H1 (cell line): ENCODE results near the gene CAP2. TPM values are rescaled to one million over a fixed set of nuclear protein-coding genes. Genes with fewer than 3 reads are reported as not detected.

ENCODE experiments used
- CTCF ChIA-PET: fragments of 300-600 bp; sonication (Branson Sonifier 250); formaldehyde crosslinking; loops from one replicate; lab custom pipeline; 2021; ENCODE audit not compliant: partially characterized antibody; lab: Charles Lee
- POLR2A ChIA-PET: fragments of 300-600 bp; sonication (Branson Sonifier 250); formaldehyde crosslinking; loops from one replicate; lab custom pipeline; 2021; ENCODE audit warnings: inconsistent platforms; ENCODE audit not compliant: partially characterized antibody; lab: Charles Lee
- DNase-seq, 2 experiments: peaks; one replicate each; pipeline versions ENCODE4 v3.0.0 to v3.0.0-alpha.2; 2010 to 2022; ENCODE audit warnings: low spot score in 2 of 2, low read depth in 1 of 2, mixed read lengths in 1 of 2
- FAIRE-seq: peaks from 2 replicates; lab custom pipeline; 2011; peaks lifted over from hg19 to GRCh38; lab: Jason Lieb, UNC
- H2AFZ ChIP-seq: 2 replicates; pipeline ENCODE4 v1.8.1; 2012; ENCODE audit warnings: low read length, inconsistent platforms
- H2AK5ac ChIP-seq: 2 replicates; pipeline ENCODE4 v1.6.1; 2013; ENCODE audit warnings: low read depth, low read length
- H2BK120ac ChIP-seq: replicated peaks from 2 replicates; pipeline ENCODE3; 2013; ENCODE audit warnings: low read depth, low read length, inconsistent platforms
- H2BK12ac ChIP-seq: 2 replicates; pipeline ENCODE4 v1.6.1; 2013; ENCODE audit warnings: low read depth, low read length
- H2BK15ac ChIP-seq: 2 replicates; pipeline ENCODE4 v1.6.1; 2013; ENCODE audit warnings: low read length
- H2BK20ac ChIP-seq: 2 replicates; pipeline ENCODE4 v1.6.1; 2013; ENCODE audit warnings: low read length
- H2BK5ac ChIP-seq: 2 replicates; pipeline ENCODE4 v1.6.1; 2013; ENCODE audit warnings: low read depth, low read length
- H3K14ac ChIP-seq: 2 replicates; pipeline ENCODE4 v1.6.1; 2013; ENCODE audit warnings: inconsistent platforms; ENCODE audit not compliant: insufficient read length
- H3K18ac ChIP-seq: 2 replicates; pipeline ENCODE4 v1.6.1; 2013; ENCODE audit warnings: low read length; ENCODE audit errors: extremely low read depth
- H3K23ac ChIP-seq: 2 replicates; pipeline ENCODE4 v1.6.1; 2013; ENCODE audit warnings: inconsistent platforms; ENCODE audit not compliant: insufficient read length
- H3K23me2 ChIP-seq: 2 replicates; pipeline ENCODE4 v1.6.1; 2013; ENCODE audit warnings: low read depth, low read length
- H3K27ac ChIP-seq: 2 replicates; pipeline ENCODE4 v1.6.1; 2011; ENCODE audit warnings: low read depth, low read length, inconsistent platforms
- H3K27me3 ChIP-seq, 4 experiments: replicated peaks in 1 of 4; 1 replicate in 1 of 4; 2 replicates in 3 of 4; pipeline versions ENCODE4 v1.6.1 to v1.8.1; 2011 to 2013; ENCODE audit warnings: low read length in 3 of 4, mild to moderate bottlenecking in 3 of 4, inconsistent platforms in 2 of 4, mixed read lengths in 2 of 4, moderate library complexity in 1 of 4; ENCODE audit not compliant: control insufficient read depth in 3 of 4, insufficient read depth in 3 of 4; ENCODE audit errors: extremely low read depth in 1 of 4
- H3K36me3 ChIP-seq, 4 experiments: 2 replicates each; pipeline versions ENCODE4 v1.6.1 to v1.8.1; 2011 to 2013; ENCODE audit warnings: mild to moderate bottlenecking in 4 of 4, low read length in 3 of 4, moderate library complexity in 2 of 4, control low read depth in 1 of 4, inconsistent platforms in 1 of 4; ENCODE audit not compliant: insufficient read depth in 4 of 4, control insufficient read depth in 2 of 4
- H3K4ac ChIP-seq: replicated peaks from 2 replicates; pipeline ENCODE3; 2013; ENCODE audit warnings: low read length, low read depth, mixed read lengths, inconsistent platforms; ENCODE audit not compliant: insufficient read length
- H3K4me1 ChIP-seq, 4 experiments: replicated peaks in 1 of 4; 1 replicate in 1 of 4; 2 replicates in 3 of 4; pipeline versions ENCODE4 v1.6.1 to v1.8.1; 2011 to 2013; ENCODE audit warnings: low read length in 3 of 4, inconsistent platforms in 2 of 4, mixed read lengths in 1 of 4; ENCODE audit not compliant: insufficient read depth in 4 of 4, control insufficient read depth in 3 of 4
- H3K4me2 ChIP-seq, 2 experiments: 2 replicates each; pipeline versions ENCODE4 v1.6.1 to v1.8.1; 2011 to 2013; ENCODE audit warnings: low read depth in 2 of 2, low read length in 2 of 2, control low read depth in 1 of 2, inconsistent platforms in 1 of 2, mild to moderate bottlenecking in 1 of 2; ENCODE audit not compliant: insufficient read depth in 1 of 2
- H3K4me3 ChIP-seq, 4 experiments: fragments of 200-600, 300-600 bp in 1 of 4; sonication (generic), shearing (Covaris generic), sonication (Bioruptor Twin) in 1 of 4; 2 replicates each; pipeline versions ENCODE4 v1.5.1 to v1.8.1; 2011 to 2016; ENCODE audit warnings: low read length in 4 of 4, low read depth in 3 of 4, control low read depth in 2 of 4, inconsistent platforms in 2 of 4, mild to moderate bottlenecking in 2 of 4, mixed read lengths in 1 of 4, moderate library complexity in 1 of 4; ENCODE audit not compliant: insufficient read depth in 2 of 4; ENCODE audit errors: extremely low read depth in 1 of 4
- H3K56ac ChIP-seq: replicated peaks from 2 replicates; pipeline ENCODE3; 2013; ENCODE audit warnings: low read depth, mild to moderate bottlenecking, mixed read lengths, low read length, inconsistent platforms; ENCODE audit not compliant: insufficient read length
- H3K79me1 ChIP-seq: 2 replicates; pipeline ENCODE4 v1.6.1; 2013; ENCODE audit warnings: low read depth, low read length, control low read depth
- H3K79me2 ChIP-seq, 2 experiments: 2 replicates each; pipeline versions ENCODE4 v1.6.1 to v1.8.1; 2012 to 2013; ENCODE audit warnings: low read length in 2 of 2, mild to moderate bottlenecking in 2 of 2, inconsistent platforms in 1 of 2; ENCODE audit not compliant: insufficient read depth in 2 of 2, control insufficient read depth in 1 of 2
- H3K9ac ChIP-seq, 4 experiments: replicated peaks in 1 of 4; 1 replicate in 1 of 4; 2 replicates in 3 of 4; pipeline versions ENCODE4 v1.6.1 to v1.8.1; 2011 to 2013; ENCODE audit warnings: low read depth in 3 of 4, low read length in 3 of 4, control low read depth in 2 of 4, mild to moderate bottlenecking in 2 of 4, moderate library complexity in 2 of 4, inconsistent platforms in 1 of 4; ENCODE audit errors: extremely low read depth in 1 of 4
- H3K9me3 ChIP-seq, 2 experiments: 2 replicates each; pipeline versions ENCODE4 v1.6.1 to v1.8.1; 2012 to 2013; ENCODE audit warnings: mild to moderate bottlenecking in 2 of 2, moderate library complexity in 2 of 2, control low read depth in 1 of 2, inconsistent platforms in 1 of 2, low read depth in 1 of 2, low read length in 1 of 2, mixed read lengths in 1 of 2; ENCODE audit not compliant: insufficient read depth in 2 of 2
- H4K20me1 ChIP-seq, 2 experiments: replicated peaks in 1 of 2; 2 replicates each; pipeline versions ENCODE3 to v1.8.1; 2011 to 2013; ENCODE audit warnings: inconsistent platforms in 2 of 2, low read length in 2 of 2, mild to moderate bottlenecking in 1 of 2; ENCODE audit not compliant: insufficient read depth in 2 of 2, control insufficient read depth in 1 of 2
- H4K5ac ChIP-seq: 2 replicates; pipeline ENCODE4 v1.6.1; 2013; ENCODE audit warnings: low read length, low read depth, mixed read lengths, inconsistent platforms; ENCODE audit not compliant: insufficient read length
- H4K8ac ChIP-seq: 2 replicates; pipeline ENCODE4 v1.8.0; 2013; ENCODE audit warnings: mild to moderate bottlenecking, moderate library complexity, low read length, inconsistent platforms; ENCODE audit not compliant: insufficient read depth; ENCODE audit errors: extremely low read depth
- H4K91ac ChIP-seq: replicated peaks from 2 replicates; pipeline ENCODE3; 2013; ENCODE audit warnings: low read length, mixed read lengths, inconsistent platforms; ENCODE audit not compliant: insufficient read length
- BRCA1 ChIP-seq: IDR thresholded peaks from 2 replicates; pipeline ENCODE4 v1.6.1; 2012; ENCODE audit warnings: low read depth, low read length, improper control_type of control experiment
- CHD1 ChIP-seq: IDR thresholded peaks from 2 replicates; pipeline ENCODE4 v1.6.1; 2012; ENCODE audit warnings: low read depth, low read length, improper control_type of control experiment
- CHD2 ChIP-seq: IDR thresholded peaks from 2 replicates; pipeline ENCODE4 v1.6.1; 2012; ENCODE audit warnings: low read length, improper control_type of control experiment
- EGR1 ChIP-seq: IDR thresholded peaks from 2 replicates; pipeline ENCODE4 v1.6.1; 2011; ENCODE audit warnings: low read depth, low read length, borderline replicate concordance
- FOSL1 ChIP-seq: IDR thresholded peaks from 2 replicates; pipeline ENCODE4 v1.6.1; 2011; ENCODE audit warnings: mild to moderate bottlenecking, low read depth, low read length, moderate library complexity; ENCODE audit not compliant: insufficient read depth
- MAFK ChIP-seq: IDR thresholded peaks from 2 replicates; pipeline ENCODE4 v1.6.1; 2012; ENCODE audit warnings: low read depth, mild to moderate bottlenecking, improper control_type of control experiment, low read length
- RBBP5 ChIP-seq: IDR thresholded peaks from 2 replicates; pipeline ENCODE4 v1.7.1; 2012; ENCODE audit warnings: low read depth, mild to moderate bottlenecking, inconsistent platforms, low read length, moderate library complexity, borderline replicate concordance
- RFX5 ChIP-seq: IDR thresholded peaks from 2 replicates; pipeline ENCODE4 v1.6.1; 2011; ENCODE audit warnings: low read depth, low read length, improper control_type of control experiment, borderline replicate concordance
- WGBS, 2 experiments: shearing (Covaris generic) in 1 of 2; methylation state at CpG; one replicate each; pipeline versions ENCODE4 v1.1.6 to v1.1.7; 2013 to 2015; ENCODE audit warnings: low lambda C conversion rate in 2 of 2, mixed read lengths in 2 of 2, inconsistent platforms in 1 of 2, low coverage in 1 of 2, missing lambda C conversion rate in 1 of 2; ENCODE audit not compliant: insufficient replicate concordance in 2 of 2, insufficient coverage in 1 of 2, insufficient read length in 1 of 2; ENCODE audit errors: extremely low coverage in 1 of 2, missing lambda C conversion rate in 1 of 2; 5-methylcytosine and 5-hydroxymethylcytosine counted together
- polyA plus RNA-seq, 7 experiments: library from polyadenylated mRNA; depleted of rRNA in 3 of 7; stranded (reverse) in 5 of 7; unstranded in 2 of 7; fragments of >200 nt in 5 of 7; fragments of 200-250 nt in 2 of 7; gene quantifications; 1 replicate in 5 of 7; 2 replicates in 1 of 7; 4 replicates in 1 of 7; pipeline versions ENCODE4 v1.2.1 to v1.2.3, GENCODE V29; 2011 to 2013; ENCODE audit warnings: missing spikeins in 2 of 7, mixed read lengths in 2 of 7
- total RNA-seq: library from RNA; stranded (reverse); fragmentation: NEBNext Ultra II Directional; extraction: Animal tissue kit (Norgen Biotek cat#: 25700); gene quantifications from 2 replicates; pipeline ENCODE4 v1.2.1, GENCODE V29; 2021

The CAP2 gene
- total and polyA plus RNA-seq, 2 of the 8 experiments (the other 6 are each of a cell fraction or from before 2014, with no cell fraction given), result 7.2 to 10.0 TPM

- Histone ChIP-seq H3K4me2 (no peak overlapping the region), H2BK5ac (no peak overlapping the region), H4K8ac (no peak overlapping the region), H3K36me3 (peaks cover 0 to 5% (median 3%) of the 10 kb centered on the region in 4 experiments; a peak in 3 of 8 replicates), H3K27ac (no peak overlapping the region), H3K4me3 (no peak overlapping the region), H3K14ac (no peak overlapping the region), H3K23me2 (no peaks in the 10 kb centered on the region), H2AK5ac (no peak overlapping the region), H3K27me3 (no peaks in the 10 kb centered on the region), H3K79me2 (no peaks in the 10 kb centered on the region; a peak in 1 of 4 replicates), H4K91ac (no peak overlapping the region), H3K4me1 (peaks cover 0 to 7% (median under 1%) of the 10 kb centered on the region in 4 experiments; a peak in 2 of 7 replicates), H3K4ac (no peak overlapping the region), H2BK120ac (no peak overlapping the region), H3K23ac (no peak overlapping the region), H3K9me3 (no peaks in the 10 kb centered on the region), H3K9ac (no peak overlapping the region), H3K18ac (no peak overlapping the region), H4K20me1 (no peaks in the 10 kb centered on the region), H2BK20ac (no peak overlapping the region), H2BK15ac (no peak overlapping the region), H3K79me1 (no peaks in the 10 kb centered on the region), H2AFZ (no peak overlapping the region), H4K5ac (no peak overlapping the region), H2BK12ac (no peak overlapping the region), H3K56ac (no peak overlapping the region)
- no peak for DNase-seq
- ChIA-PET CTCF (no interaction called here), POLR2A (no interaction called here)
- WGBS, 2 experiments, result 91% methylated on average over 4 of the region's 4 CpGs; no CpG with 5 or more reads in 1 of the 2 experiments
- FAIRE-seq, result no peak
- no peak for TF ChIP-seq EGR1
- no peak for TF ChIP-seq BRCA1
- TF ChIP-seq RFX5, result no peak
- no peak for TF ChIP-seq RBBP5
- TF ChIP-seq CHD1, result no peak
- no peak for TF ChIP-seq MAFK
- no peak for TF ChIP-seq CHD2
- TF ChIP-seq FOSL1, result no peak
Measured at GRCh38 chr6:17423026-17423425, 29.6 kb downstream of the CAP2 start.
